Fibroblast of skin of left biceps (primary cell): ENCODE results near the gene AMDHD1.
"Not testable (repeated sequence)": the region's sequence is repeated elsewhere in the genome, so short reads cannot be mapped to it uniquely, and the experiment has no call there.

Experiments
- DNase-seq, 2 experiments: peaks; one replicate each; pipeline ENCODE4 v3.0.0-alpha.2; 2013; ENCODE audit warnings: low read depth in 2 of 2

AMDHD1 gene

GRCh38 chr12:95966287-95966870, 23.2 kb downstream of the AMDHD1 start:
- DNase-seq = no peak

- DNase-seq = no peak
Observed at GRCh38 chr12:95967301-95967700, 24.2 kb downstream of the AMDHD1 start.

- DNase-seq = not testable (repeated sequence)
Observed at GRCh38 chr12:95969116-95969515, 26.0 kb downstream of the AMDHD1 start.

- no peak for DNase-seq
Observed at GRCh38 chr12:95970905-95971304, 27.8 kb downstream of the AMDHD1 start.

- DNase-seq = no peak
Observed at GRCh38 chr12:95972832-95973456, 29.8 kb downstream of the AMDHD1 start.

- DNase-seq = no peak
Observed at GRCh38 chr12:95974358-95974757, 31.2 kb downstream of the AMDHD1 start.

- no peak for DNase-seq
Observed at GRCh38 chr12:95975491-95975890, 32.4 kb downstream of the AMDHD1 start.

GRCh38 chr12:95976416-95976832, 33.3 kb downstream of the AMDHD1 start:
- no peak for DNase-seq

GRCh38 chr12:95977764-95978305, 34.7 kb downstream of the AMDHD1 start:
- DNase-seq = no peak

- no peak for DNase-seq
Observed at GRCh38 chr12:95978351-95978750, 35.2 kb downstream of the AMDHD1 start.

GRCh38 chr12:95978774-95979173, 35.6 kb downstream of the AMDHD1 start:
- no peak for DNase-seq

GRCh38 chr12:95980437-95980836, 37.3 kb downstream of the AMDHD1 start:
- DNase-seq = no peak

GRCh38 chr12:95982602-95983001, 39.5 kb downstream of the AMDHD1 start:
- no peak for DNase-seq

- DNase-seq = no peak
Observed at GRCh38 chr12:95984682-95985081, 41.6 kb downstream of the AMDHD1 start.

GRCh38 chr12:95986635-95987570, 43.8 kb downstream of the AMDHD1 start:
- DNase-seq = no peak

GRCh38 chr12:95988506-95989275, 45.6 kb downstream of the AMDHD1 start:
- no peak for DNase-seq

GRCh38 chr12:95989504-95990123, 46.5 kb downstream of the AMDHD1 start:
- DNase-seq = no peak

GRCh38 chr12:95990136-95990535, 47.0 kb downstream of the AMDHD1 start:
- no peak for DNase-seq

GRCh38 chr12:95993907-95994306, 50.8 kb downstream of the AMDHD1 start:
- no peak for DNase-seq

GRCh38 chr12:95994476-95994875, 51.3 kb downstream of the AMDHD1 start:
- DNase-seq = no peak
